Osteocyte (in vitro differentiated cells): ENCODE measurements around the gene KDM5B. TPM values are rescaled to one million over a fixed set of nuclear protein-coding genes. Genes with fewer than 3 reads are reported as not detected.
A peak's percentile ranks its signal among the peaks of the same experiment; 100 is the strongest.

ENCODE experiments used
- DNase-seq: peaks from one replicate; pipeline ENCODE4 v3.0.0; 2021; ENCODE audit warnings: mixed read lengths; ENCODE audit not compliant: unreplicated experiment; ENCODE audit errors: extremely low spot score
- H3K27ac Mint-ChIP-seq: one replicate; pipeline ENCODE4 v1.8.0; 2021; ENCODE audit warnings: mild to moderate bottlenecking, mixed read lengths; ENCODE audit not compliant: unreplicated experiment
- H3K27me3 Mint-ChIP-seq: one replicate; pipeline ENCODE4 v1.8.0; 2021; ENCODE audit warnings: mixed read lengths; ENCODE audit not compliant: unreplicated experiment
- H3K36me3 Mint-ChIP-seq: one replicate; pipeline ENCODE4 v1.8.0; 2021; ENCODE audit warnings: mixed read lengths; ENCODE audit not compliant: unreplicated experiment
- H3K4me1 Mint-ChIP-seq: one replicate; pipeline ENCODE4 v1.8.0; 2021; ENCODE audit warnings: mixed read lengths; ENCODE audit not compliant: unreplicated experiment
- H3K4me3 Mint-ChIP-seq: one replicate; pipeline ENCODE4 v1.8.0; 2021; ENCODE audit warnings: mild to moderate bottlenecking, moderate library complexity, mixed read lengths; ENCODE audit not compliant: unreplicated experiment
- H3K9me3 Mint-ChIP-seq: one replicate; pipeline ENCODE4 v1.8.0; 2021; ENCODE audit warnings: mixed read lengths; ENCODE audit not compliant: unreplicated experiment
- total RNA-seq: library from RNA; stranded (reverse); gene quantifications from 2 replicates; pipeline ENCODE4 v1.2.1, GENCODE V29; 2021
- TF ChIP-seq, protein P1 (sequence below): fragments of 200-600 bp; sonication (generic); IDR thresholded peaks from 2 replicates; pipeline ENCODE4 v1.5.0; 2021; ENCODE audit warnings: antibody characterized with exemption, mild to moderate bottlenecking, moderate library complexity

The KDM5B gene
- total RNA-seq, 1 donor from 2014 or later, result 152 TPM

DNA sequence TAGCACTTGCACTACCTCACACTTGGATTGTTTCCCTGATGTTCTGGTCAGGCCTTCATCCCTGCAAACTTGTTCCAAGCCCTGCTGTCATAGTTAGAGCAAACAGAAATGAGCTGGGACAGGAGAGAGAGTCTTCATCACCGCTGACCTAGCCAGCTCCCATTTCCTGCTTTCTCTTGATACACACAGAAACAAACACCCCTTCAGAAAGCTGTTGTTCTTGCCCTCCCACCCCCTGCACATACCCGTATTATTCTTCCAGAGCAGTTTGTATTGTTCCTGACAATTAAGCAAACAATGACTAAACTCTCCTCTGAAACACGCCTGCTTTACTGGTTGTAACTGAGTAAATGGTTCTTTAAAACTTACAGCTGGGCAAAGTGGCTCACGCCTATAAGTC, 95.1 kb downstream of the KDM5B start:
- Mint-ChIP-seq H3K36me3 (no peaks in the 10 kb centered on the region), H3K27me3 (peaks cover 53% of the 10 kb centered on the region), H3K27ac (no peak overlapping the region), H3K4me1 (peaks cover 10% of the 10 kb centered on the region), H3K9me3 (no peaks in the 10 kb centered on the region), H3K4me3 (no peak overlapping the region)
- no peak for DNase-seq
- TF ChIP-seq, protein P1, sequence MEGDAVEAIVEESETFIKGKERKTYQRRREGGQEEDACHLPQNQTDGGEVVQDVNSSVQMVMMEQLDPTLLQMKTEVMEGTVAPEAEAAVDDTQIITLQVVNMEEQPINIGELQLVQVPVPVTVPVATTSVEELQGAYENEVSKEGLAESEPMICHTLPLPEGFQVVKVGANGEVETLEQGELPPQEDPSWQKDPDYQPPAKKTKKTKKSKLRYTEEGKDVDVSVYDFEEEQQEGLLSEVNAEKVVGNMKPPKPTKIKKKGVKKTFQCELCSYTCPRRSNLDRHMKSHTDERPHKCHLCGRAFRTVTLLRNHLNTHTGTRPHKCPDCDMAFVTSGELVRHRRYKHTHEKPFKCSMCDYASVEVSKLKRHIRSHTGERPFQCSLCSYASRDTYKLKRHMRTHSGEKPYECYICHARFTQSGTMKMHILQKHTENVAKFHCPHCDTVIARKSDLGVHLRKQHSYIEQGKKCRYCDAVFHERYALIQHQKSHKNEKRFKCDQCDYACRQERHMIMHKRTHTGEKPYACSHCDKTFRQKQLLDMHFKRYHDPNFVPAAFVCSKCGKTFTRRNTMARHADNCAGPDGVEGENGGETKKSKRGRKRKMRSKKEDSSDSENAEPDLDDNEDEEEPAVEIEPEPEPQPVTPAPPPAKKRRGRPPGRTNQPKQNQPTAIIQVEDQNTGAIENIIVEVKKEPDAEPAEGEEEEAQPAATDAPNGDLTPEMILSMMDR, result no peak

GRCh38 chr1:202711949-202712635, 96.1 kb downstream of the KDM5B start:
- Mint-ChIP-seq H3K4me3 (no peak overlapping the region), H3K36me3 (no peaks in the 10 kb centered on the region), H3K27ac (no peak overlapping the region), H3K4me1 (peaks cover 10% of the 10 kb centered on the region), H3K27me3 (peaks cover 63% of the 10 kb centered on the region), H3K9me3 (no peaks in the 10 kb centered on the region)
- no peak for DNase-seq
- TF ChIP-seq, protein P1, result no peak

GRCh38 chr1:202710070-202711045, 97.9 kb downstream of the KDM5B start, which contains the start of gene SYT2:
Gene SYT2 (minus strand): TSS chr1:202710454. CDS start chr1:202605772, 104,682 bp downstream.
- Mint-ChIP-seq H3K27ac (no peak within 1 kb of the TSS), H3K27me3 (peaks cover 74% of the 10 kb centered on the region), H3K4me1 (peaks cover 10% of the 10 kb centered on the region), H3K4me3 (peak within 1 kb of the TSS; percentile 72), H3K36me3 (no peaks in the 10 kb centered on the region), H3K9me3 (no peaks in the 10 kb centered on the region)
- TF ChIP-seq, protein P1, result no peak
- DNase-seq, result peak; percentile 87

- peak; percentile 81 for DNase-seq
- peak overlapping the region; percentile 72 for H3K4me3 Mint-ChIP-seq
These were observed 98.8 kb downstream of the KDM5B start for GRCh38 chr1:202709276-202710041.

More at GRCh38 chr1:202709276-202710041, 98.8 kb downstream of the KDM5B start:
- no peaks in the 10 kb centered on the region for H3K36me3 Mint-ChIP-seq
- TF ChIP-seq, protein P1, result no peak
- H3K9me3 Mint-ChIP-seq, result no peaks in the 10 kb centered on the region
- H3K27ac Mint-ChIP-seq, result no peak overlapping the region
- peaks cover 10% of the 10 kb centered on the region for H3K4me1 Mint-ChIP-seq
- peaks cover 76% of the 10 kb centered on the region for H3K27me3 Mint-ChIP-seq
